Neural cell (in vitro differentiated cells): ENCODE results near the gene UNC45A.

Experiments used
- CTCF ChIP-seq: fragments of 450-650 bp; IDR thresholded peaks from 2 replicates; pipeline ENCODE4 v1.5.1; 2014; ENCODE audit warnings: antibody characterized with exemption, mild to moderate bottlenecking, moderate library complexity; ENCODE audit not compliant: poor library complexity, severe bottlenecking
- EZH2 ChIP-seq: fragments of 200-600, 300-800 bp; shearing (Covaris generic), sonication (generic); IDR thresholded peaks from 2 replicates; pipeline ENCODE4 v1.6.1; 2014; ENCODE audit warnings: antibody characterized with exemption, low read length, borderline replicate concordance, mild to moderate bottlenecking; ENCODE audit not compliant: insufficient read depth, poor library complexity, severe bottlenecking

GRCh38 chr15:90931575-90931827 is 3.6 kb upstream of the UNC45A start:
- TF ChIP-seq EZH2 (no peak), CTCF (no peak)
